Activated T-helper 17 cell treated with anti-CD3 and anti-CD28 coated beads, Interleukin-2, amount 50 U/mL, for 72 hours (primary cell): ENCODE measurements around the gene RAX. TPM values are rescaled to one million over a fixed set of nuclear protein-coding genes. Genes with fewer than 3 reads are reported as not detected.

Experiments used
- ATAC-seq: fragments of 150-1000 bp; cut with Tn5 transposase; replicated peaks from 2 replicates; pipeline ENCODE4 v1.10.0; 2021; ENCODE audit warnings: mild to moderate bottlenecking, moderate library complexity
- H3K27ac Mint-ChIP-seq: one replicate; pipeline ENCODE4 v1.8.0; 2022; ENCODE audit warnings: mixed read lengths
- H3K27me3 Mint-ChIP-seq: one replicate; pipeline ENCODE4 v1.8.0; 2022; ENCODE audit warnings: mixed read lengths
- H3K36me3 Mint-ChIP-seq: one replicate; pipeline ENCODE4 v1.8.0; 2022; ENCODE audit warnings: low read depth, mild to moderate bottlenecking, mixed read lengths
- H3K4me1 Mint-ChIP-seq: one replicate; pipeline ENCODE4 v1.8.0; 2022; ENCODE audit warnings: mixed read lengths
- H3K4me3 Mint-ChIP-seq: one replicate; pipeline ENCODE4 v1.8.0; 2022; ENCODE audit warnings: mild to moderate bottlenecking, mixed read lengths
- H3K9me3 Mint-ChIP-seq: one replicate; pipeline ENCODE4 v1.8.0; 2022; ENCODE audit warnings: mixed read lengths
- total RNA-seq, 2 donors: library from RNA; stranded (reverse); gene quantifications; one replicate each; pipeline ENCODE4 v1.2.3, GENCODE V29; 2022

The RAX gene
- total RNA-seq, 2 donors from 2014 or later = 0.24 TPM; not detected in 1

- Mint-ChIP-seq H3K27ac (no peak overlapping the region), H3K36me3 (no peaks in the 10 kb centered on the region), H3K27me3 (peaks cover 63% of the 10 kb centered on the region), H3K9me3 (no peaks in the 10 kb centered on the region), H3K4me3 (no peak overlapping the region), H3K4me1 (peaks cover under 1% of the 10 kb centered on the region)
- no peak for ATAC-seq
These were observed 9.1 kb upstream of the RAX start for GRCh38 chr18:59282341-59282740.

- no peak for ATAC-seq
- no peaks in the 10 kb centered on the region for H3K9me3 Mint-ChIP-seq
- H3K4me3 Mint-ChIP-seq = no peak overlapping the region
- no peak overlapping the region for H3K27ac Mint-ChIP-seq
- H3K4me1 Mint-ChIP-seq = no peaks in the 10 kb centered on the region
- H3K36me3 Mint-ChIP-seq = peaks cover 1% of the 10 kb centered on the region
- H3K27me3 Mint-ChIP-seq = peaks cover 66% of the 10 kb centered on the region
These were observed 6.5 kb upstream of the RAX start for GRCh38 chr18:59279722-59280121.

GRCh38 chr18:59279193-59279592 is 5.9 kb upstream of the RAX start:
- no peak overlapping the region for H3K4me3 Mint-ChIP-seq
- peaks cover 5% of the 10 kb centered on the region for H3K36me3 Mint-ChIP-seq
- peaks cover 66% of the 10 kb centered on the region for H3K27me3 Mint-ChIP-seq
- no peak for ATAC-seq
- no peaks in the 10 kb centered on the region for H3K4me1 Mint-ChIP-seq
- no peak overlapping the region for H3K27ac Mint-ChIP-seq
- no peaks in the 10 kb centered on the region for H3K9me3 Mint-ChIP-seq

- Mint-ChIP-seq H3K4me3 (no peak overlapping the region), H3K27ac (no peak overlapping the region), H3K9me3 (no peaks in the 10 kb centered on the region), H3K27me3 (peaks cover 69% of the 10 kb centered on the region), H3K4me1 (no peaks in the 10 kb centered on the region), H3K36me3 (peaks cover 5% of the 10 kb centered on the region)
- no peak for ATAC-seq
These were observed 5.5 kb upstream of the RAX start for GRCh38 chr18:59278793-59279192.

GRCh38 chr18:59276047-59276446 is 2.8 kb upstream of the RAX start:
- no peak overlapping the region for H3K27ac Mint-ChIP-seq
- H3K9me3 Mint-ChIP-seq = no peaks in the 10 kb centered on the region
- no peak overlapping the region for H3K4me3 Mint-ChIP-seq
- H3K4me1 Mint-ChIP-seq = no peaks in the 10 kb centered on the region
- no peak for ATAC-seq
- peaks cover 69% of the 10 kb centered on the region for H3K27me3 Mint-ChIP-seq
- H3K36me3 Mint-ChIP-seq = peaks cover 5% of the 10 kb centered on the region

GRCh38 chr18:59275406-59275949 is 2.2 kb upstream of the RAX start:
- ATAC-seq = no peak
- no peak overlapping the region for H3K27ac Mint-ChIP-seq
- no peak overlapping the region for H3K4me3 Mint-ChIP-seq
- H3K9me3 Mint-ChIP-seq = no peaks in the 10 kb centered on the region
- H3K36me3 Mint-ChIP-seq = peaks cover 5% of the 10 kb centered on the region
- peaks cover 71% of the 10 kb centered on the region for H3K27me3 Mint-ChIP-seq
- H3K4me1 Mint-ChIP-seq = no peaks in the 10 kb centered on the region

- H3K4me1 Mint-ChIP-seq = peaks cover 4% of the 10 kb centered on the region
- no peak for ATAC-seq
- no peak overlapping the region for H3K27ac Mint-ChIP-seq
- H3K9me3 Mint-ChIP-seq = no peaks in the 10 kb centered on the region
- H3K27me3 Mint-ChIP-seq = peaks cover 75% of the 10 kb centered on the region
- H3K36me3 Mint-ChIP-seq = peaks cover 9% of the 10 kb centered on the region
- no peak overlapping the region for H3K4me3 Mint-ChIP-seq
These were observed 1.3 kb upstream of the RAX start for GRCh38 chr18:59274533-59274928.

GRCh38 chr18:59273759-59274532 is 692 bp upstream of the RAX start:
- peaks cover 5% of the 10 kb centered on the region for H3K4me1 Mint-ChIP-seq
- H3K27me3 Mint-ChIP-seq = peaks cover 74% of the 10 kb centered on the region
- peak overlapping the region; percentile 39 for H3K4me3 Mint-ChIP-seq
- no peak for ATAC-seq
- no peaks in the 10 kb centered on the region for H3K9me3 Mint-ChIP-seq
- H3K27ac Mint-ChIP-seq = no peak overlapping the region
- H3K36me3 Mint-ChIP-seq = peaks cover 10% of the 10 kb centered on the region

- peaks cover 10% of the 10 kb centered on the region for H3K36me3 Mint-ChIP-seq
- H3K9me3 Mint-ChIP-seq = no peaks in the 10 kb centered on the region
- no peak for ATAC-seq
- H3K27ac Mint-ChIP-seq = no peak overlapping the region
- H3K27me3 Mint-ChIP-seq = peaks cover 72% of the 10 kb centered on the region
- peak overlapping the region; percentile 23 for H3K4me3 Mint-ChIP-seq
- H3K4me1 Mint-ChIP-seq = peaks cover 11% of the 10 kb centered on the region
These were observed 899 bp downstream of the RAX start for GRCh38 chr18:59272221-59272888.

GRCh38 chr18:59271606-59272220 is 1.5 kb downstream of the RAX start:
- H3K27me3 Mint-ChIP-seq = peaks cover 70% of the 10 kb centered on the region
- no peak overlapping the region for H3K27ac Mint-ChIP-seq
- H3K4me3 Mint-ChIP-seq = peak overlapping the region; percentile 23
- H3K4me1 Mint-ChIP-seq = peaks cover 11% of the 10 kb centered on the region
- H3K9me3 Mint-ChIP-seq = no peaks in the 10 kb centered on the region
- H3K36me3 Mint-ChIP-seq = peaks cover 10% of the 10 kb centered on the region
- no peak for ATAC-seq

GRCh38 chr18:59270689-59271257 is 2.5 kb downstream of the RAX start:
- no peak overlapping the region for H3K4me3 Mint-ChIP-seq
- peaks cover 11% of the 10 kb centered on the region for H3K4me1 Mint-ChIP-seq
- H3K36me3 Mint-ChIP-seq = peaks cover 10% of the 10 kb centered on the region
- no peak overlapping the region for H3K27ac Mint-ChIP-seq
- no peaks in the 10 kb centered on the region for H3K9me3 Mint-ChIP-seq
- H3K27me3 Mint-ChIP-seq = peaks cover 70% of the 10 kb centered on the region
- no peak for ATAC-seq

GRCh38 chr18:59269563-59270119 is 3.6 kb downstream of the RAX start:
- Mint-ChIP-seq H3K9me3 (no peaks in the 10 kb centered on the region), H3K4me1 (peaks cover 11% of the 10 kb centered on the region), H3K36me3 (peaks cover 8% of the 10 kb centered on the region), H3K4me3 (peak overlapping the region; percentile 64), H3K27me3 (peaks cover 61% of the 10 kb centered on the region), H3K27ac (no peak overlapping the region)
- ATAC-seq = no peak

GRCh38 chr18:59268721-59269562 is 4.3 kb downstream of the RAX start:
- Mint-ChIP-seq H3K9me3 (no peaks in the 10 kb centered on the region), H3K4me3 (peak overlapping the region; percentile 64), H3K27ac (no peak overlapping the region), H3K27me3 (peaks cover 57% of the 10 kb centered on the region), H3K36me3 (peaks cover 5% of the 10 kb centered on the region), H3K4me1 (peaks cover 11% of the 10 kb centered on the region)
- peak; percentile 74 for ATAC-seq
